ENCODE data around the gene OR5L1. TPM values are rescaled to one million over a fixed set of nuclear protein-coding genes. Genes with fewer than 3 reads are reported as not detected.

The OR5L1 gene
- not detected in 2 replicates for total RNA-seq

- no peak within 1 kb of the TSS for H3K27ac Mint-ChIP-seq
- H3K9me3 Mint-ChIP-seq: peaks cover 16% of the 10 kb centered on the region
- H3K4me3 Mint-ChIP-seq: no peak within 1 kb of the TSS
- no peaks in the 10 kb centered on the region for H3K36me3 Mint-ChIP-seq (ENCODE audit: low read depth)
- intact Hi-C loops (cut with micrococcal nuclease): no loop called here
- no peaks in the 10 kb centered on the region for H3K27me3 Mint-ChIP-seq
- no peaks in the 10 kb centered on the region for H3K4me1 Mint-ChIP-seq
- no peak for DNase-seq
Observed at GRCh38 chr11:55811067-55811466, at the start of gene OR5L1. Gene OR5L1 (plus strand): TSS chr11:55811367. CDS start chr11:55811467, 100 bp downstream.

DNA sequence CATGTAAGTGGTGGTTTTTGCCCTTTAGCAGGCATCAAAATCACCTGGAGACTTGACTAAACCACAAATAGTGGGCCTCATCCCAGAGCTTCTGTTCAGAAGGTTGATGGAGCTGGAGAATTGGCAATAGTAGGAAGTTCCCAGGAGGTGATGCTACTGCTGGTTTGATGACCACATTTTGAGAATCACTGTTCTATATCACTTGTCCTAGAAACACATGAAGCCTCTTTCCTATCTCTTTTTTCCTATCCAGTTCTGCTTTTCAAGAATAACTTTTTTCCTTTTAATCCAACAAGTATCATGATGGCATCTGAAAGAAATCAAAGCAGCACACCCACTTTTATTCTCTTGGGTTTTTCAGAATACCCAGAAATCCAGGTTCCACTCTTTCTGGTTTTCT lies 38.0 kb upstream of the OR5L1 start, which contains the start of gene OR5D13:
Gene OR5D13 (plus strand): TSS at position 301 of the 400 bp plus-strand sequence. CDS start 0 bp downstream, at position 301.
- H3K4me1 Mint-ChIP-seq: no peaks in the 10 kb centered on the region
- H3K36me3 Mint-ChIP-seq (ENCODE audit: low read depth): no peaks in the 10 kb centered on the region
- H3K27ac Mint-ChIP-seq: no peak within 1 kb of the TSS
- no peak within 1 kb of the TSS for H3K4me3 Mint-ChIP-seq
- no peaks in the 10 kb centered on the region for H3K9me3 Mint-ChIP-seq
- intact Hi-C loops (cut with micrococcal nuclease): no loop called here
- H3K27me3 Mint-ChIP-seq: no peaks in the 10 kb centered on the region
- DNase-seq: no peak

- no peak for DNase-seq
- H3K27ac Mint-ChIP-seq: no peak overlapping the region
- no peaks in the 10 kb centered on the region for H3K36me3 Mint-ChIP-seq (ENCODE audit: low read depth)
- peaks cover 10% of the 10 kb centered on the region for H3K9me3 Mint-ChIP-seq
- intact Hi-C loops (cut with micrococcal nuclease): no loop called here
- no peak overlapping the region for H3K4me3 Mint-ChIP-seq
- H3K4me1 Mint-ChIP-seq: no peaks in the 10 kb centered on the region
- H3K27me3 Mint-ChIP-seq: no peaks in the 10 kb centered on the region
Observed at GRCh38 chr11:55791606-55792005, 19.6 kb upstream of the OR5L1 start.

- Mint-ChIP-seq H3K4me1 (no peaks in the 10 kb centered on the region), H3K27ac (no peak overlapping the region)
- intact Hi-C loops (cut with micrococcal nuclease): no loop called here
Observed at GRCh38 chr11:55793321-55793720, 17.8 kb upstream of the OR5L1 start.

GRCh38 chr11:55795256-55795655 lies 15.9 kb upstream of the OR5L1 start, which contains the start of gene OR5D14:
Gene OR5D14 (plus strand): TSS chr11:55795556. CDS start chr11:55795556, 0 bp downstream.
- DNase-seq: no peak
- Mint-ChIP-seq H3K9me3 (peaks cover 13% of the 10 kb centered on the region), H3K27ac (no peak within 1 kb of the TSS), H3K4me1 (no peaks in the 10 kb centered on the region), H3K4me3 (no peak within 1 kb of the TSS), H3K27me3 (no peaks in the 10 kb centered on the region), H3K36me3 (ENCODE audit: low read depth) (no peaks in the 10 kb centered on the region)
- intact Hi-C loops (cut with micrococcal nuclease): no loop called here

More at GRCh38 chr11:55793321-55793720, 17.8 kb upstream of the OR5L1 start:
- H3K36me3 Mint-ChIP-seq (ENCODE audit: low read depth): no peaks in the 10 kb centered on the region
- no peak overlapping the region for H3K4me3 Mint-ChIP-seq
- DNase-seq: no peak
- no peaks in the 10 kb centered on the region for H3K27me3 Mint-ChIP-seq
- peaks cover 10% of the 10 kb centered on the region for H3K9me3 Mint-ChIP-seq

DNA sequence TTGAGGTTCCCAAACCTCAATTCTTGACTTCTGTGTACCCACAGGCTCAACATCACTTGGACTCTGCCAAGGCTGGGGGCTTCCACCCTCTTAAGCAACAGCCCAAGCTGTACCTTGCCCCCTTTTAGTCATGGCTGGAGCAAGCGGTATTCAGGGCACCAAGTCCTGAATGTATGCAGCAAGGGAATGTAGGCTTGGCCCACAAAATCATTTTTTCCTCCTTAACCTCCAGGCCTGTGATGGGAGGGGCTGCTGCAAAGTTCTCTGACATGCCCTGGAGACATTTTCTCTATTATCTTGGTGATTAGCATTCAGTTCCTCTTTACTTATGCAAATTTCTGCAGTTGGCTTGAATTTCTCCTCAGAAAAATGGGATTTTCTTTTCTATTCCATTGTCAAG lies 4.9 kb upstream of the OR5L1 start:
- no peak for DNase-seq
- intact Hi-C loops (cut with micrococcal nuclease): no loop called here
- H3K9me3 Mint-ChIP-seq: peaks cover 28% of the 10 kb centered on the region
- H3K36me3 Mint-ChIP-seq (ENCODE audit: low read depth): no peaks in the 10 kb centered on the region
- no peak overlapping the region for H3K27ac Mint-ChIP-seq
- H3K27me3 Mint-ChIP-seq: no peaks in the 10 kb centered on the region
- no peak overlapping the region for H3K4me3 Mint-ChIP-seq
- no peaks in the 10 kb centered on the region for H3K4me1 Mint-ChIP-seq

GRCh38 chr11:55819330-55819729 lies 8.2 kb downstream of the OR5L1 start, which contains the start of gene OR5D18:
Gene OR5D18 (plus strand): TSS chr11:55819630. CDS start chr11:55819630, 0 bp downstream.
- intact Hi-C loops (cut with micrococcal nuclease): no loop called here
- Mint-ChIP-seq H3K4me1 (no peaks in the 10 kb centered on the region), H3K27ac (no peak within 1 kb of the TSS), H3K36me3 (ENCODE audit: low read depth) (no peaks in the 10 kb centered on the region), H3K9me3 (peaks cover 11% of the 10 kb centered on the region), H3K27me3 (no peaks in the 10 kb centered on the region), H3K4me3 (no peak within 1 kb of the TSS)
- no peak for DNase-seq

DNA sequence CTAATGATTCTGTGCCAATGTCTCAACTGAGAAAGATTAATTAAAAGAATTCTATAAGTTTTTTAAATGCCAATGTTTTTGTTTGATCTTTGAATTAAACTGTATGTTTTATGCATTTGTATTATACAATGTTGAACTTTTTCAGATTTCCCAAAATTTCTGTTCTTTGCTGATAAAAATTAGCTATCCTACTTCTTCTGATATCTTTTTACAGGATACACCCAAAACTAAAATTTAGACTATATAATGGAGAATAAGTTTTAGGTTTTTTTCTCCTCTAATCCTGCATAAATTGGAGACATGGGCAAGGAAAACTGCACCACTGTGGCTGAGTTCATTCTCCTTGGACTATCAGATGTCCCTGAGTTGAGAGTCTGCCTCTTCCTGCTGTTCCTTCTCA lies 15.8 kb downstream of the OR5L1 start, which contains the start of gene OR5L2:
Gene OR5L2 (plus strand): TSS at position 301 of the 400 bp plus-strand sequence. CDS start 0 bp downstream, at position 301.
- Mint-ChIP-seq H3K4me1 (no peaks in the 10 kb centered on the region), H3K36me3 (ENCODE audit: low read depth) (no peaks in the 10 kb centered on the region), H3K9me3 (peaks cover 4% of the 10 kb centered on the region), H3K4me3 (no peak within 1 kb of the TSS), H3K27ac (no peak within 1 kb of the TSS), H3K27me3 (no peaks in the 10 kb centered on the region)
- intact Hi-C loops (cut with micrococcal nuclease): no loop called here
- DNase-seq: no peak

- no peaks in the 10 kb centered on the region for H3K4me1 Mint-ChIP-seq
- no peak within 1 kb of the TSS for H3K4me3 Mint-ChIP-seq
- intact Hi-C loops (cut with micrococcal nuclease): no loop called here
- H3K27me3 Mint-ChIP-seq: no peaks in the 10 kb centered on the region
- peaks cover 9% of the 10 kb centered on the region for H3K9me3 Mint-ChIP-seq
- no peaks in the 10 kb centered on the region for H3K36me3 Mint-ChIP-seq (ENCODE audit: low read depth)
- DNase-seq: no peak
- H3K27ac Mint-ChIP-seq: no peak within 1 kb of the TSS
Observed at GRCh38 chr11:55838452-55838851, 27.3 kb downstream of the OR5L1 start, which contains the start of gene OR5D16. Gene OR5D16 (plus strand): TSS chr11:55838752. CDS start chr11:55838752, 0 bp downstream.

DNA sequence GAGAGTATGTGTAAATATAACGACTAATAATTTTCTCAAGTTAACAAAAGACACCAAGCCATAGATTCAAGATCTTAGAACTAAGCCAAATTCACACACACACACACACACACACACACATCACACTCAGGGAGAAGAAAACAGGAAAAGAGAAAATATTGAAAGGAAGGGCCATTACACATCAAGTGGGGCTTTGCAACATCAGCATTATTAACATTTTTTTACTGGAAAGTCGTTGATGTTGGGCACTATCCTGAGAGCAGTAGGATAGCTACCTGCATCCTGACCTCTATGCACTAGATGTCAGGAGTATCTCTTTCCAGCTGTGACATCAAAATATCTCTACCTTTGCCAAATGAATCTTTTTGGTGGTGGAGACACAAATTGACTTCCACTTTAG lies 36.3 kb downstream of the OR5L1 start:
- intact Hi-C loops (cut with micrococcal nuclease): no loop called here
- peaks cover 4% of the 10 kb centered on the region for H3K9me3 Mint-ChIP-seq
- no peak overlapping the region for H3K4me3 Mint-ChIP-seq
- no peak for DNase-seq
- no peaks in the 10 kb centered on the region for H3K36me3 Mint-ChIP-seq (ENCODE audit: low read depth)
- H3K27me3 Mint-ChIP-seq: no peaks in the 10 kb centered on the region
- no peak overlapping the region for H3K27ac Mint-ChIP-seq
- no peaks in the 10 kb centered on the region for H3K4me1 Mint-ChIP-seq

DNA sequence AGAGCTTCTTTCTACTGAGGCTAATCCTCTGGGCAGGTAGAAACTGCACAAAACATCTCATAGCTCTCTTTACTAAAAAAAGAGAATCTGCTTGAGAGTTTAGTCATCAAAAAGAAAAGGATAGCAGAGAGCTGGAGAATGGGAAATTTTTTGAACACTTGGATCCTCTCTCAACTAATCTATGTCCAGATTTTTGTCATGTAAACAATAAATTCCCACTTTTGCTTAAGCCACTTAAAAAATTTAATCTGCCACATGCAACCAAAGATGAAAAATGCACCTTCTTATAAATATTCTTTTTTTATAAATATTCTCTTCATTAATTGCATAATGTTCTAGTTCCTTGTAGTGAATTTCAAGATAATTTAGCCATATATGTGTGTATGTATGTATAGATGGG lies 37.9 kb downstream of the OR5L1 start:
- H3K4me3 Mint-ChIP-seq: no peak overlapping the region
- no peaks in the 10 kb centered on the region for H3K4me1 Mint-ChIP-seq
- no peak overlapping the region for H3K27ac Mint-ChIP-seq
- peaks cover 4% of the 10 kb centered on the region for H3K9me3 Mint-ChIP-seq
- no peak for DNase-seq
- intact Hi-C loops (cut with micrococcal nuclease): no loop called here
- H3K27me3 Mint-ChIP-seq: no peaks in the 10 kb centered on the region
- H3K36me3 Mint-ChIP-seq (ENCODE audit: low read depth): no peaks in the 10 kb centered on the region

DNA sequence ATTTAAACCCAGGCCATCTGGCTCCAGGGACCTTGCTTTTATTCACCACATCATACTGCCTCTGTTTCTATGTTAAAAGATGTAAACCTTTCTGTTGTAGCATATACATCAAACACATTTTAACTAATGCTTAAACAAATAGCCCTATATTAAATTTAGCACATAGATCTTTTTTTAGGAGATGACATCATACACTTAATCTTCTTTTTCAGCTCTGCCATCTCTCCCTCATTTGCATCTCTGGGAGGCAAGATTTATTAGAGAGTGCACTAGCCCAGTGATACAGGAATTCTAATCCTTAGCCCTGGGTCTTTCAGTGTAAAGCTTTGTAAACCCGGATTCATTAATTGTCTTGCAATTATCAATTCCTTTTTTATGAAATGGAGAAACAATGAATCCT lies 41.0 kb downstream of the OR5L1 start:
- Mint-ChIP-seq H3K9me3 (peaks cover 7% of the 10 kb centered on the region), H3K4me1 (no peaks in the 10 kb centered on the region), H3K4me3 (no peak overlapping the region), H3K27ac (no peak overlapping the region), H3K27me3 (no peaks in the 10 kb centered on the region), H3K36me3 (ENCODE audit: low read depth) (no peaks in the 10 kb centered on the region)
- no peak for DNase-seq
- intact Hi-C loops (cut with micrococcal nuclease): no loop called here

DNA sequence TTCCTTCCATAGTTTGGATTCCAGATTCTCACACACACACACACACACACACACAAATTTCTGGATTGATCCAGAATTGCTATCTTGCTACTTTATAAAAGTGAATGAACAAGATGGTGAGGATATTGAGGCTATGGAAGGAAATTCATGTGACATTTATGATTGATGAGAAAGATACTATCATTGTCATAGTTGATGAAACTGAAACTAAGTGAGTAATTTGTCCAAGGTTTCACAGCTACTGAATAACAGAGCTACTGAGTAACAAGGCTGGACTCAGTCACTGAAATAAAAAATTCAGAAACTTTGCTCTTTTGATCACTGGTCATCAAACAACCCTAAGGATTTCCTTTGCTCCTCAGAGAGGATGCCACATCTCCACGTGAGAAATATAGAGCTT lies 43.5 kb downstream of the OR5L1 start:
- no peaks in the 10 kb centered on the region for H3K27me3 Mint-ChIP-seq
- intact Hi-C loops (cut with micrococcal nuclease): no loop called here
- no peaks in the 10 kb centered on the region for H3K36me3 Mint-ChIP-seq (ENCODE audit: low read depth)
- H3K27ac Mint-ChIP-seq: no peak overlapping the region
- no peak overlapping the region for H3K4me3 Mint-ChIP-seq
- no peaks in the 10 kb centered on the region for H3K4me1 Mint-ChIP-seq
- H3K9me3 Mint-ChIP-seq: peaks cover 7% of the 10 kb centered on the region
- no peak for DNase-seq
